VCaP (cell line): ENCODE data around the gene SAMD14.

ENCODE experiments used
- H3K27ac ChIP-seq: fragments of 450-650 bp; 2 replicates; pipeline ENCODE4 v1.5.1; 2017
- TF ChIP-seq, protein P1 (sequence below): fragments of 450-650 bp; conservative IDR thresholded peaks from 2 replicates; pipeline ENCODE4 v1.5.1; 2017; ENCODE audit warnings: mild to moderate bottlenecking, moderate library complexity

The SAMD14 gene

DNA sequence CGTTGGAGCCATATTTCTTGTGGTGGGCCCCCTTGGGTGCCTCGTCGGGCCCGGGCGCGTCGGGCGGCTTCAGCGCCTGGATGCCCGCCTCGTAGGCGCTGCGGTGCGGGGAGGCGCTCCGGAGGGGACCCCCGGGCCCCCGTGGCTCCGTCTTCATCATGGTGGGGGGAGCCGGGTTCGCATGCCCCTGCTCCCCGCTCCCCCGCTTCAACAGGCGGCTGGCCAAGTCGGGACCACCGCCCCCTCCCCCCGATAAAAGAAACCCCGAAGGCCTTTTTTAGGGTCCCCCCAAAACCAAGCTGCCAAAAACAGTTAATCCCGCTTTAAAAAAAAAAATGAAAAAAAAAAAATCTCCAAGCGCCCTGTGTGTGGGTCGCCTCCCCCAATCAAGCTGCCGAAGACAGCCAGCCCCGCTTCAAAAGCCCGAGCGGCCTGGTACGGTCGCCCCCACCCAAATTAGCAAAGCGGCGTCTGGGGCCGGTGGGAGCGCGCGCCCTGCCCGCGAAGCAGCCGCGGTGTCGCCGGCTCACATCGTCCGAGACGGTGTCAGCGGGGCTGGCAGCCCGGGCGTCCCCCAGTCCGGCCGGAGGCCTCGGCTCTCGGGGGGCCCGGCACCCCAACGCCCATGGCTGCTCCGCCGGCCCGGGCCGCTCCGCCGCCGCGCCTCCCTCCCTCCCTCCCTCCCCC, 20.5 kb upstream of the SAMD14 start, which contains the start of gene PPP1R9B:
PPP1R9B (minus strand) TSS at position 324 of the 687 bp plus-strand sequence; CDS start at position 160, 164 bp downstream.
- peak within 1 kb of the TSS; percentile 86 for H3K27ac ChIP-seq
- TF ChIP-seq, protein P1, sequence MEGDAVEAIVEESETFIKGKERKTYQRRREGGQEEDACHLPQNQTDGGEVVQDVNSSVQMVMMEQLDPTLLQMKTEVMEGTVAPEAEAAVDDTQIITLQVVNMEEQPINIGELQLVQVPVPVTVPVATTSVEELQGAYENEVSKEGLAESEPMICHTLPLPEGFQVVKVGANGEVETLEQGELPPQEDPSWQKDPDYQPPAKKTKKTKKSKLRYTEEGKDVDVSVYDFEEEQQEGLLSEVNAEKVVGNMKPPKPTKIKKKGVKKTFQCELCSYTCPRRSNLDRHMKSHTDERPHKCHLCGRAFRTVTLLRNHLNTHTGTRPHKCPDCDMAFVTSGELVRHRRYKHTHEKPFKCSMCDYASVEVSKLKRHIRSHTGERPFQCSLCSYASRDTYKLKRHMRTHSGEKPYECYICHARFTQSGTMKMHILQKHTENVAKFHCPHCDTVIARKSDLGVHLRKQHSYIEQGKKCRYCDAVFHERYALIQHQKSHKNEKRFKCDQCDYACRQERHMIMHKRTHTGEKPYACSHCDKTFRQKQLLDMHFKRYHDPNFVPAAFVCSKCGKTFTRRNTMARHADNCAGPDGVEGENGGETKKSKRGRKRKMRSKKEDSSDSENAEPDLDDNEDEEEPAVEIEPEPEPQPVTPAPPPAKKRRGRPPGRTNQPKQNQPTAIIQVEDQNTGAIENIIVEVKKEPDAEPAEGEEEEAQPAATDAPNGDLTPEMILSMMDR, result no peak

DNA sequence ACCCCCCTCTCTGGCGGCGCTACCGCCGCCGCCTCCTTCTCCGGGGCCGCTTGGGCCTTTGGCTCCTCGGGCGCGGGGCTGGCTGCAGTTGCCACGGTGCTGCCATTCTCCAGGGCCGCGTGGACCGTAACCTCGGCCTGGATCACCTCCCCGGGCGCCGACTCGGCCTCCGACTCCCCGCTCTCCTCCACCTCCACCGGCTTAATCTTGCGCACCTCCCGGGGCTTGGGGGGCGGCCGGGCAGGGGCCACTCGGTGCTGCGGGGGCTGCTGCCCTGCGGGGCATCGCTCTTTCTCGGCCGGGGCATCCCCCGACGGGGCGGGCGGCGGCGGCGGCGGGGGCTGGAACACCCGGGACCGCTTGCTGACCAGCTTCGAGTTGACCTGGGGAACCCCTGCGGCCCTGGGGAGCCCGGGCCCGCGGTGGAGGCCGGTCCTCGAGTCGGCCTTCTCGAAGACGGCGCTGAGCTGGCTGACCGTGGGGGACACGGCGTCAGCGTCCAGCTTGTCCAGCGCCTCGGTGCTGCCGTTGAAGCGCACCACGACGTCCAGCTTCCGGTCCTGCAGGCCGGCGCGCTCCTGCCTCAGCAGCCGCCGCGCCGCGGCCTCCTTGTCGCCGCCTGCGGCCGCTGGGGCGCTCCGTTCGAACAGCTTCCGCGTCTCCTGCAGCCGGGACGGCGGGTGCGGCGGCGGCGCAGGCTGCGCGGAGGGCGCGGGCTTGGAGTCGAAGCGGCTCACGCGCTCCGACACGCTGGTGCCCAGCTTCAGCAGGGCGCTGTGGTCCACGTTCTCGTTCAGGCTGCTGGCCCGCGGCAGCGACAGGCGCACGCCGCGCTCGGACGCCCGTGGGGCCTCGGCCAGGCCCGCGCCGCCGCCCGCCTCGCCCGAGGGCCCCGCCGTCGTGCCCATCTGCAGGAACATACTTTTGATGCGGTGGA, 19.7 kb upstream of the SAMD14 start:
- TF ChIP-seq, protein P1, result peak; percentile 23
- H3K27ac ChIP-seq, result peak overlapping the region; percentile 86

DNA sequence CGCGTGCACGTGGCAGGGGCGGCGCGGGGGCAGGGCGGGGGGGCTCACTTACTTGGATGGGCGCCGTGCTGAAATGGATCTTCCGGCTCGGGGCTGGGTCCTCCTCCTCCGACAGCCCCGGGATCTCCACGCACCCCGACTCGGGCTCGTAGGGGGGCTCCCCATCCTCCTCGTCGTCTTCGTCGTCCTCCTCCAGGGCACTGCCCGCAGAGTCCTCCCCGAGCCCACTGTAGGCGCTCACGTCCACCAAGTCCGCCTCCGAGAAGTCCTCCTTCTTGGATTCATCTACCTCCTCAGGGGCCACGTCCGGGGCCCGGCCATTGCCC, 19.1 kb upstream of the SAMD14 start:
- peak overlapping the region; percentile 86 for H3K27ac ChIP-seq
- TF ChIP-seq, protein P1, result no peak

DNA sequence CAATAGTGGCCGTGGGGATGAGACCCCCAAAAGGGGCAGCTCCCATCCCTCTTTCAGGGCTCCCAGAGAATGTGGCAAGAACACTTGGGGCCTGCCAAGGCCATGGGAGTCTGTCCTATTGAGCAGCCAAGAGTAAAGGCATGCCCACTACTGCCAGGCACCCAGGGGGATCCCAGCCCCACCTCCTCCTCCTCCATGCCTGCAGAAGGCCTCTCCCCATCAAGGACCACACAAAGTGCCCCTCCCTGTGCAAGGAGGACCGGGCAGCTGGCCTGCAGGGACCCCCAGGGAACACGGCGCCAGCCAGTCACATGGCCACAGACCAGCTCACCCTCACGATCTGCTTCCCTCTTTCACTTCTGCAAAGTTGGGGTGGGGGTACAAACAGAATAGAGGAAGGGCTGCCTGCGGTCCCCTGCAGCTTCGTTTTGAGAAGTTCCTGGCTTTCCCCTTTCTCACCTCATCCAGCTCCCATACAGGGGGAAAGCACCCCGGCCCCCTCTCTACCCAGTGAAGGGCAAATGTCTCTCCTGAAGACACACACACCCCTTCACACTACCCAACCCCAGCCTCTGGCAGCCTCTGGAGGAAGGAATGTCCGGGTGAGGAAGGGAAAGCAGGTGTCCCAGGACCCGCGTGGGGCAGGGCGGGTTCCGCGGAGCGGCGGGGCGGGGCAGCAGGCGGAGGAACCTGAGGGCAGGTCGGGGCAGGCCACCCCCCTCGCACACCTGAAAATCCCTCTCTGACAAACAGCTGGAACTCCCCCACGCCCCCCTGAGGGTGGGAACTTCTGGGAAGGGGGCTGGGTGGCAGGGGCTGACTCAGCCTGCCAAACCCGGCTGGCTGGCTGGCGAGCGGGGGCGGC, 18.5 kb upstream of the SAMD14 start:
- TF ChIP-seq, protein P1, result no peak
- H3K27ac ChIP-seq, result peak overlapping the region; percentile 86

DNA sequence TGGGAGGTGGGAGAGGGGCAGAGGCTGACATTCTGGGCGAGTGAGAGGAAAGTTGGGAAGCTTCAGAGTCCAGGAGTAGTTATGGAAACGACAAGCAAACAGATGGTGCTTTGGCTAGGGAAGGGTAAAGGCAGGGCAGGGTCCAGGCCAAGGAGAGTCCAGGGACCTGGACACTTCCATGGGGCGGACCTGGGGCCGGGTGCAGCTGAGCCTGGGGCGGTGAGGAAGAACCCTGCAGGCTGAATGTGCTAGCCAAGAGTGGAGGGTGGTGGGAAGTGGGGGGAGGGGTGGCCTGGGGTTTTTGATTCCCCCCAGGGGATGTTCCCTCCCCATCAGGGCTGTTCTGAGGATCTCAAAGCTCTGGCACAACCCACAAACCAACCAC, 17.9 kb upstream of the SAMD14 start:
- TF ChIP-seq, protein P1, result no peak
- peak overlapping the region; percentile 86 for H3K27ac ChIP-seq

DNA sequence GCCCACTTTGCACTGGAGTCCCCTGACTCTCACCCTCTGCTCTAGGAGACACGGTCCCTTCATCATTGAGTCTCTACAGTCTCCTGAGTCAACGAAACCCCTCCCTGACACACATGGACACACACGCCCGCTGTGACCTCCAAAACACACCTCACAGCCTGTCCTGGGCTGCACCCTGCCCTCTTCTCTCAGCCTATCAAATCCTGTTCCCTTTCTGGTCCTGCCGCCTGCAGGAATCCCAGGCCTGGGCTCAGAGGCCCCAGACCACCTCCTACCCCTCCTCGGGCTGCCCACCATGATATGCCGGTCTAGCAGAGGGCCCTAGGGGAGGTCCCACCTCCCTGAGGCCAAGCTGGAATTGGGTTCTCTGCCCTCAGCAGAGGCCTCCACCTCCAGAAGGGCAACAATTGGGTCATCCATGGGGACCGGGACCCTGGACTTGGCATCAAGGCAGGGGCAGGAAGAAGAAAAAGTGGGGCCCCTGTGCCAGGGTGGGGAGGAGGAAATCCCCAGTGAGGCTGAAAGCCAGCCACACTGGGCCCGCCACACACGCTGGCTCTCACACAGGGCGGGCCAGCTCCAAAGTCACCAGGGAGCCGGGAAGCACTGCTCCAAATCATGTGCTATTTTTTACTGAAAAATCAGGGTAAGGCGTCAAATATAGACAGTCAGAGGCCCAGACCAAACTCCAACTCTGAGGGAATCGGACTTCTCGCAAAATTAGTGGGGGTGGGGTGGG, 17.1 kb upstream of the SAMD14 start:
- H3K27ac ChIP-seq, result no peak overlapping the region
- TF ChIP-seq, protein P1, result no peak
